HG03108 (cell line): ENCODE results near the gene BAD.
A peak's percentile ranks its signal among the peaks of the same experiment; 100 is the strongest.

Experiments used
- ATAC-seq: cut with Tn5 transposase; IDR thresholded peaks from one replicate; pipeline ENCODE4 v1.9.1; 2021; ENCODE audit warnings: moderate library complexity; ENCODE audit not compliant: unreplicated experiment

BAD gene

DNA sequence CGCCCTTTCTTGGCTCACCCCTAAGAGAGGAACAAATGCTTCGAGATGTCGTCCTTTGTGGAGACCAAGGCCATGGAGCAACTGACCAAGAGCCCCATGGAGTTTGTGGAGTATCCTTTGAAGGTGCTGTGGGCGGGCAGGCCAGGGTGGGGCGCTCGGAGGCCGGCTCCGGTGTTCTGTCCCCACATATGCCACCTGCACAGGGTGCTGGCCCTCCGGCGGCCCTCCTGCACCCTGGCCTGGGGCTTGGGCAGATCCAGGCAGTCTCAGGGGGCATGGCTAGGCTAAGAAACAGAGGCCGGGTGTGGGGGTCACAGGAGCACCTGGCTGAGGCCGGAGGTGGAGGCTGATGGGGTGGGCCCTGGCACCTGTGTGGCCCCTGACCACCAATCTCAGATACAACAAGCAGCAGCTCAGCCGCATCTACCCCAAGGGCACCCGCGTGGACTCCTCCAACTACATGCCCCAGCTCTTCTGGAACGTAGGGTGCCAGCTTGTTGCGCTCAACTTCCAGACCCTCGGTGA is 22.8 kb downstream of the BAD start:
- ATAC-seq: no peak

DNA sequence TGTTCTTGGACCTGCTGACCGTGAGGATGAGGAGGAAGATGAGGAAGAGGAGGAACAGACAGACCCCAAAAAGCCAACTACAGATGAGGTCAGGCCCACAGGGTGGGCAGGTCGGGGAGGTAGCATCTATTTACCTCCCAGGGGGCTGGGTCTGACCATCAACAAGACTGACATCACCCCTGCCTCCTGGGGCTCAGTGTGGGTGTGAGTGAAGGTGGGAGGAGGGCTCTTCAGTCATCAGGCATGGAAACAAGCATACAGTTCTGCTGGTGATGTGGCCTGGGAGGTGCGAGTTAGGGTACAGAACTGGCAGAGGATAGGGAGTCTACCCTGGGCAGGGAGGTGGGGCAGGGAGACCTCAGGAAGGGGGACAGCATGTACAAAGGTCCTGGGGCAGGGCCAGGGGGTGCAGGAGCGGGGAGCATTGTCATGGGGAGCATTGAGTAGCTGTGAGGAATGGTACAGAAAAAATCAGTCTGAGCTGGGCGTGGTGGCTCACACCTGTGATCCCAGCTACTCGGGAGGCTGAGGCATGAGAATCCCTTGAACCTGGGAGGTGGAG is 24.2 kb downstream of the BAD start:
- ATAC-seq: no peak

GRCh38 chr11:64259533-64260067 is 24.9 kb downstream of the BAD start:
- no peak for ATAC-seq

DNA sequence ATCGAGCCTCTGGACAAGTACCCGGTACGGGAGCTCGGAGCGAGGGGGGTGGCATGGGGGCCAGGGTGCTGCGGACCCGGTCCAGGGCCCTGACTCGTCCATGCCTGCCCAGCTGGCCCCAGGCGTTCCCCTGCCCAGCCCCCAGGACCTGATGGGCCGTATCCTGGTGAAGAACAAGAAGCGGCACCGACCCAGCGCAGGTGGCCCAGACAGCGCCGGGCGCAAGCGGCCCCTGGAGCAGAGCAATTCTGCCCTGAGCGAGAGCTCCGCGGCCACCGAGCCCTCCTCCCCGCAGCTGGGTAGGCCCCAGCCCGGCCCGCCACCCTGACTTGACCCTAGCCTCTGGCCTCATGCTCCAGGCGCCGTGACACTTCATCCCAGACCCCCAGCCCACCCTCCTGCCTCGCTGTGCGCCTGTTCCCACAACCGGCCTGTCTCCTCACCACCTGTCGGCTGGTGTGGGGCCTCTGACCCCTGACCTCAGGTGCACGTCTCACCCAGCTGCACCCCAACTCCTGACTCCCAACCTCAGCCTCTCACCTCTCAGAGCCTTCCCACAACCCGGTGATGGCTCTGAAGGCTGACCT is 25.4 kb downstream of the BAD start:
- no peak for ATAC-seq

DNA sequence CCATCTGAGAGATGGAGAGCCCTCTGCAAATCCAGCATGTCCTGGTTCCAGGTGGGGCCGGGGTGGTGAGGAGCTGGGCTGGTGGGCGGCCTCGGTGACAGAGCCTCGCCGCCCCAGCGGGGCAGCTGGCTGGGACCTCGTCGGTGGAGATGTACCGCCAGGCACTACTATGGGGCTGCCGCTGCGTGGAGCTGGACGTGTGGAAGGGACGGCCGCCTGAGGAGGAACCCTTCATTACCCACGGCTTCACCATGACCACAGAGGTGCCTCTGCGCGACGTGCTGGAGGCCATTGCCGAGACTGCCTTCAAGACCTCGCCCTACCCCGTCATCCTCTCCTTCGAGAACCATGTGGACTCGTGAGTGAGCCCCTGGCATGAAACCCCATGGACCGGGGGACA is 26.1 kb downstream of the BAD start:
- no peak for ATAC-seq

GRCh38 chr11:64256300-64256699 is 28.2 kb downstream of the BAD start:
- no peak for ATAC-seq

GRCh38 chr11:64255135-64256128 is 29.0 kb downstream of the BAD start:
- no peak for ATAC-seq

- no peak for ATAC-seq
Observed at GRCh38 chr11:64254326-64254725, 30.1 kb downstream of the BAD start.

DNA sequence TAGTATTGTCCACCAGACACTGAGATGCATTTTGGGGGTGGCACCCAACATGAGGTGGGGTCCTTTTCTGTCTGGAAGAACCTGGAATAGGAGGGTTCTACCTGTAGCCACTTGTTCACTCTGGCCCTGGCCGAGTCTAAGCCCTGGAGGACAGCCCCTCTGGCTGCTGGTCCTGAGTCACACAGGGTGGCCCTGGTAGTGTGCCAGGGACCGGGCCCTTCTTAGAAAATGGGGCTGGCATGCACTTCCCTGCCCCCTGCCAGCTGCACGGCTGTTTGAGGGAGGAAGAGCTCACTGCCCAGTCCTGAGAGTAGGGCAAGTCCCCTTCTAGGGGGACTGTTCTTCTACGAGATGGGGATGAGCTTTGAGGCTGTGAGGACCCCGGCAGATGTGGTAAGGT is 31.0 kb downstream of the BAD start:
- ATAC-seq: no peak

GRCh38 chr11:64253043-64253442 is 31.4 kb downstream of the BAD start:
- no peak for ATAC-seq

GRCh38 chr11:64252003-64252872 is 32.2 kb downstream of the BAD start:
- no peak for ATAC-seq

GRCh38 chr11:64251753-64252002 is 32.8 kb downstream of the BAD start:
- ATAC-seq: no peak

- ATAC-seq: peak; percentile 33
Observed at GRCh38 chr11:64251016-64251752, 33.3 kb downstream of the BAD start, which contains the start of gene PLCB3. Gene PLCB3, plus strand, starts transcription at chr11:64251530. Its CDS starts 120 bp downstream, at chr11:64251650.

DNA sequence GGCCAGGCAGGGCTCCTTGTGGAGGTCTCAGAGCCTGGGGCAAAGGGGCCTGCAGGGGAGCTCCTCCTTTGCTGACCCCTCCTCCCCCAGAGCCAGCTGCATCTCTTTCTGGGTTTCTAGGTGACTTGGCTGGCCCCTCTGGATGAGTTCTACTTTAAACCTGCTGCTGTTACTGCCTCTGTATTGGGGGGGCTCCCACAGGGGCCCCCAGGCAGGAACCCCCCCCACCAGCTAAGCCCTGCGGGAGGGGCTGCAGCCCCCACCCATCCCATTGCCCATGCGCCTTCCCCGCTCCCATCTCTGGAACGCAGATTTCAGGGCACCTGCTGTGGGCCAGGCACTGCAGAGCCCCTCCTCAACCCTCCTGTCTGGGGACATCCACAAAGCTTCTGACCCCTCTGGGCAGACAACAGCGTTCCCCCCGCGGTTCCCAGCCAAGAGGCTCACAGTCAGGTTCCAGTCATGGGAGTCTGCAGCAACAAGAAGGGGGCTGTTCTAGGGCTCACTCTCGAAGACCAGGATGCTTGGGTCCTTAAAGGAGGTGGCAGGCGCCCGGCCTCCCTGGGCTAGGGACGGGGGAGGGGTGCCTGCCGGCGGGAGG is 34.0 kb downstream of the BAD start:
- ATAC-seq: no peak

- ATAC-seq: no peak
Observed at GRCh38 chr11:64249563-64250414, 34.7 kb downstream of the BAD start.

- ATAC-seq: no peak
Observed at GRCh38 chr11:64249038-64249437, 35.4 kb downstream of the BAD start.

GRCh38 chr11:64248578-64248977 is 35.9 kb downstream of the BAD start:
- no peak for ATAC-seq

DNA sequence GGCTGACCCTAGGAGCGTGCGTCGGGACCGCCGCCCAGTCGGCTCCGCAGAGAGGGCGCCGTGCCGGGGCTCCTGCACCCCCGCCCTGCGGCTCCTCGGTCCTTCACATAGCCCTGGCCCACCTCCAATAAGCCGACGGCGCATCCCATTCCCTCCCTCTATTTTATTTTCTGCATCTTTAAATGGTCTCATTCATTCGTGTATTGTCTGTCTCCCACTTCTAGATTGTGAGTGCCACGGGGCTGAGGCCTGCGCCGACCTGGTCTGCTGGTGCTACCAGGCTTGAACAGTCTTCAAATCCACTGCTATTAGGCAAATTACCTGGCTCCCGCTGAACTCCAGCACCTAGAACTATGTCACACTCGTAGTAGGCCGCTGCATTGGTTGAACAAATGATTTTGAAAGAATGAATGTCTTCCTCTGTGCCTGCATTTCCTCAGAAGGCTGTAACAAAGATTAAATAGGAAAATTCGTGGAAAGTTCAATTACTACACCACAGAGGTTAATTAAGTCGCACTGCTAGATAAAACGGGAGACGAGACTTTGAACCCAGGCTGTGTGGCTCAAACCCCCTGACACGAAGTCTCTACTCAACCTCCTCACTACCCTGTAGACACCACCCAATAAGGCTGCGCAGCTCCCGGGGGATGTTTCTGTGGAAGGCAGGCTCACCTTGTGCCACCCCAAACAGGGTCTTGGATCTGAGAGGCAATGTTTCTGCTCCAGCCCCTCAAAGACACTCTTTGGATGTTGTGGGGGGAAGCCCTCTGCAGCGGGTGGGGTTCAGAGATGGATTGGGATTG is 36.5 kb downstream of the BAD start:
- no peak for ATAC-seq
